ENCODE results near the gene PHLDB3. TPM values are rescaled to one million over a fixed set of nuclear protein-coding genes. Genes with fewer than 3 reads are reported as not detected.

PHLDB3 gene
- polyA plus RNA-seq, 1 donor from 2014 or later: 5.6 TPM

GRCh38 chr19:43457809-43458208 lies 46.7 kb downstream of the PHLDB3 start:
- no peak overlapping the region for H3K4me3 ChIP-seq (ENCODE audit: low read length)
- H3K27ac ChIP-seq (ENCODE audit: low read length): no peak overlapping the region
- no peaks in the 10 kb centered on the region for H3F3A ChIP-seq (ENCODE audit: insufficient read depth, low read length, poor library complexity, severe bottlenecking)
- no peaks in the 10 kb centered on the region for H3K36me3 ChIP-seq (ENCODE audit: insufficient read depth, low read length)
- no peak overlapping the region for H3K4me2 ChIP-seq (ENCODE audit: low read length)
- TF ChIP-seq RAD21 (conservative IDR thresholded peaks at IDR 0.05): no peak
- H2AFZ ChIP-seq (ENCODE audit: low read depth, low read length): no peak overlapping the region
- H3K9ac ChIP-seq (ENCODE audit: low read length): no peak overlapping the region
- no peaks in the 10 kb centered on the region for H3K27me3 ChIP-seq (ENCODE audit: insufficient read depth, low read depth, low read length)
- no peaks in the 10 kb centered on the region for H3K79me2 ChIP-seq (replicated peaks; ENCODE audit: insufficient read depth, low read length)
- H4K20me1 ChIP-seq (ENCODE audit: insufficient read depth): no peaks in the 10 kb centered on the region
- H3K9me2 ChIP-seq (ENCODE audit: insufficient read depth, low read length): no peaks in the 10 kb centered on the region
- H3K9me3 ChIP-seq (ENCODE audit: low read length): no peaks in the 10 kb centered on the region

GRCh38 chr19:43455321-43456113 lies 49.0 kb downstream of the PHLDB3 start:
- Histone ChIP-seq H3K9me2 (ENCODE audit: insufficient read depth, low read length) (no peaks in the 10 kb centered on the region), H3K9ac (ENCODE audit: low read length) (no peak overlapping the region)

GRCh38 chr19:43454031-43454430 lies 50.5 kb downstream of the PHLDB3 start:
- Histone ChIP-seq H3K27ac (ENCODE audit: low read length) (no peak overlapping the region), H2AFZ (ENCODE audit: low read depth, low read length) (no peak overlapping the region), H3K79me2 (replicated peaks; ENCODE audit: insufficient read depth, low read length) (no peaks in the 10 kb centered on the region), H3K27me3 (ENCODE audit: insufficient read depth, low read depth, low read length) (no peaks in the 10 kb centered on the region), H3K9me3 (ENCODE audit: low read length) (no peaks in the 10 kb centered on the region), H4K20me1 (ENCODE audit: insufficient read depth) (no peaks in the 10 kb centered on the region), H3K9ac (ENCODE audit: low read length) (no peak overlapping the region), H3K4me2 (ENCODE audit: low read length) (no peak overlapping the region), H3K9me2 (ENCODE audit: insufficient read depth, low read length) (no peaks in the 10 kb centered on the region), H3F3A (ENCODE audit: insufficient read depth, low read length, poor library complexity, severe bottlenecking) (no peaks in the 10 kb centered on the region), H3K36me3 (ENCODE audit: insufficient read depth, low read length) (no peaks in the 10 kb centered on the region), H3K4me3 (ENCODE audit: low read length) (no peak overlapping the region)
- TF ChIP-seq POLR2AphosphoS5 (IDR thresholded peaks at IDR 0.05) (no peak), RAD21 (conservative IDR thresholded peaks at IDR 0.05) (no peak), MXI1 (conservative IDR thresholded peaks at IDR 0.05; ENCODE audit: poor library complexity, severe bottlenecking) (no peak), CTCF (IDR thresholded peaks at IDR 0.05; ENCODE audit: poor library complexity, severe bottlenecking) (no peak), EZH2 (IDR thresholded peaks at IDR 0.05; ENCODE audit: borderline replicate concordance, insufficient read depth, low read length, poor library complexity, severe bottlenecking) (no peak), SMC3 (conservative IDR thresholded peaks at IDR 0.05; ENCODE audit: poor library complexity) (no peak), TAF1 (IDR thresholded peaks at IDR 0.05; ENCODE audit: low read depth) (no peak), EP300 (conservative IDR thresholded peaks at IDR 0.05; ENCODE audit: poor library complexity, severe bottlenecking) (no peak)

More at GRCh38 chr19:43455321-43456113, 49.0 kb downstream of the PHLDB3 start:
- Histone ChIP-seq H2AFZ (ENCODE audit: low read depth, low read length) (no peak overlapping the region), H3K4me3 (ENCODE audit: low read length) (no peak overlapping the region), H3K36me3 (ENCODE audit: insufficient read depth, low read length) (no peaks in the 10 kb centered on the region), H3K27me3 (ENCODE audit: insufficient read depth, low read depth, low read length) (no peaks in the 10 kb centered on the region), H3K79me2 (replicated peaks; ENCODE audit: insufficient read depth, low read length) (no peaks in the 10 kb centered on the region), H3K4me2 (ENCODE audit: low read length) (no peak overlapping the region), H3F3A (ENCODE audit: insufficient read depth, low read length, poor library complexity, severe bottlenecking) (no peaks in the 10 kb centered on the region), H4K20me1 (ENCODE audit: insufficient read depth) (no peaks in the 10 kb centered on the region), H3K9me3 (ENCODE audit: low read length) (no peaks in the 10 kb centered on the region), H3K27ac (ENCODE audit: low read length) (no peak overlapping the region)
- TF ChIP-seq POLR2AphosphoS5 (IDR thresholded peaks at IDR 0.05) (no peak), EZH2 (IDR thresholded peaks at IDR 0.05; ENCODE audit: borderline replicate concordance, insufficient read depth, low read length, poor library complexity, severe bottlenecking) (no peak), MXI1 (conservative IDR thresholded peaks at IDR 0.05; ENCODE audit: poor library complexity, severe bottlenecking) (no peak), EP300 (conservative IDR thresholded peaks at IDR 0.05; ENCODE audit: poor library complexity, severe bottlenecking) (no peak), REST (IDR thresholded peaks at IDR 0.05; ENCODE audit: borderline replicate concordance) (no peak), RAD21 (conservative IDR thresholded peaks at IDR 0.05) (no peak), TAF1 (IDR thresholded peaks at IDR 0.05; ENCODE audit: low read depth) (no peak), SMC3 (conservative IDR thresholded peaks at IDR 0.05; ENCODE audit: poor library complexity) (no peak)

Data from neural cell (in vitro differentiated cells).